A549 (cell line): Measurements from ENCODE around the gene ARRDC4.

Source experiments
- BHLHE40 ChIP-seq: IDR thresholded peaks from 2 replicates; pipeline ENCODE4 v1.6.1; 2012; ENCODE audit warnings: low read depth, low read length, inconsistent platforms
- CBX8 ChIP-seq: fragments of 200-600 bp; sonication (generic); IDR thresholded peaks from 2 replicates; pipeline ENCODE4 v1.6.1; 2016
- EP300 ChIP-seq, 2 experiments: fragments of >200 bp; sonication (Bioruptor Twin); formaldehyde crosslinking; IDR thresholded peaks; 2 replicates in 1 of 2; 3 replicates in 1 of 2; pipeline ENCODE4 v1.6.1; 2016 to 2017
- ESRRA ChIP-seq: fragments of 150-350 bp; IDR thresholded peaks from 2 replicates; pipeline ENCODE4 v1.6.1; 2014; ENCODE audit warnings: mild to moderate bottlenecking, low read length, borderline replicate concordance
- HDAC2 ChIP-seq: fragments of 200-600 bp; sonication (generic); IDR thresholded peaks from 2 replicates; pipeline ENCODE4 v1.6.1; 2016
- JUN ChIP-seq, 2 experiments: fragments of >200 bp; sonication (Bioruptor Twin); formaldehyde crosslinking; IDR thresholded peaks; 2 replicates in 1 of 2; 3 replicates in 1 of 2; pipeline ENCODE4 v1.6.1; 2016 to 2017
- KDM5A ChIP-seq: fragments of 200-600 bp; sonication (generic); IDR thresholded peaks from 2 replicates; pipeline ENCODE4 v1.6.1; 2016; ENCODE audit warnings: antibody characterized with exemption, mild to moderate bottlenecking
- POLR2A ChIP-seq: IDR thresholded peaks from 2 replicates; pipeline ENCODE4 v1.6.1; 2012; ENCODE audit warnings: mild to moderate bottlenecking, low read length
- RAD21 ChIP-seq, 2 experiments: fragments of >200 bp in 1 of 2; sonication (Bioruptor Twin) in 1 of 2; formaldehyde crosslinking in 1 of 2; IDR thresholded peaks in 1 of 2; conservative IDR thresholded peaks in 1 of 2; 2 replicates in 1 of 2; 3 replicates in 1 of 2; pipeline ENCODE4 v1.6.1; 2012 to 2018; ENCODE audit warnings: inconsistent platforms in 1 of 2
- RCOR1 ChIP-seq: fragments of 150-350 bp; IDR thresholded peaks from 2 replicates; pipeline ENCODE4 v1.6.1; 2014; ENCODE audit warnings: antibody characterized with exemption, low read length, low read depth
- SMC3 ChIP-seq: fragments of >200 bp; sonication (Bioruptor Twin); formaldehyde crosslinking; IDR thresholded peaks from 3 replicates; pipeline ENCODE4 v1.6.1; 2018; ENCODE audit warnings: inconsistent platforms
- TP53 ChIP-seq: fragments of 250-450 bp; sonication (Bioruptor Pico); IDR thresholded peaks from 2 replicates; pipeline ENCODE4 v1.5.0; 2021; ENCODE audit warnings: mild to moderate bottlenecking, moderate library complexity
- TF ChIP-seq, protein P1 (sequence below): fragments of >200 bp; sonication (Bioruptor Twin); formaldehyde crosslinking; IDR thresholded peaks from 3 replicates; pipeline ENCODE4 v1.5.1; 2016
- TF ChIP-seq, protein P2 (sequence below): fragments of 200-600 bp; sonication (generic); IDR thresholded peaks from 2 replicates; pipeline ENCODE4 v1.6.1; 2016; ENCODE audit warnings: antibody characterized with exemption, mild to moderate bottlenecking, moderate library complexity

DNA sequence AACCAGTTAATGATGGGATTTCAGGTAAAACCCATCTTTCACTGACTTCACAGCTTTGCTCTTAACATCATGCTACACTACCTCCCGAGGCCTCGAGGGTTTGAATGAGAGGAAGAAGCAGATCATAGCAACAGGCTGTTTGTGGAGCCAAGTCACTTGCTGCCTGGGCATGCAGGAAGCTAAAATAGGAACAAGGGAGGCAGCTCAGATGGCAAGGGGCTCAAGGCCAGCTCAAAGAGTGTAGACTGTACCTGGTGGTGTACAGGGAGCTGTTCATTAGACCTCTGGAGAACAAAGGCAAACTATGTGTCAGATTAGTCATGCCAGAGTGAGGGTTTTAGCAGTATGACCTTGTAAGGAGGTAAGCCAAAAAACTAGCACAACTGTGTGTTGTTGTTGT, 28.8 kb downstream of the ARRDC4 start:
- TF ChIP-seq, protein P1, sequence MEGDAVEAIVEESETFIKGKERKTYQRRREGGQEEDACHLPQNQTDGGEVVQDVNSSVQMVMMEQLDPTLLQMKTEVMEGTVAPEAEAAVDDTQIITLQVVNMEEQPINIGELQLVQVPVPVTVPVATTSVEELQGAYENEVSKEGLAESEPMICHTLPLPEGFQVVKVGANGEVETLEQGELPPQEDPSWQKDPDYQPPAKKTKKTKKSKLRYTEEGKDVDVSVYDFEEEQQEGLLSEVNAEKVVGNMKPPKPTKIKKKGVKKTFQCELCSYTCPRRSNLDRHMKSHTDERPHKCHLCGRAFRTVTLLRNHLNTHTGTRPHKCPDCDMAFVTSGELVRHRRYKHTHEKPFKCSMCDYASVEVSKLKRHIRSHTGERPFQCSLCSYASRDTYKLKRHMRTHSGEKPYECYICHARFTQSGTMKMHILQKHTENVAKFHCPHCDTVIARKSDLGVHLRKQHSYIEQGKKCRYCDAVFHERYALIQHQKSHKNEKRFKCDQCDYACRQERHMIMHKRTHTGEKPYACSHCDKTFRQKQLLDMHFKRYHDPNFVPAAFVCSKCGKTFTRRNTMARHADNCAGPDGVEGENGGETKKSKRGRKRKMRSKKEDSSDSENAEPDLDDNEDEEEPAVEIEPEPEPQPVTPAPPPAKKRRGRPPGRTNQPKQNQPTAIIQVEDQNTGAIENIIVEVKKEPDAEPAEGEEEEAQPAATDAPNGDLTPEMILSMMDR, result no peak
- TF ChIP-seq ESRRA, result no peak
- no peak for TF ChIP-seq RAD21 (conservative IDR thresholded peaks at IDR 0.05 in 1 of 2, IDR thresholded peaks at IDR 0.05 in 1 of 2)
- TF ChIP-seq, protein P2, sequence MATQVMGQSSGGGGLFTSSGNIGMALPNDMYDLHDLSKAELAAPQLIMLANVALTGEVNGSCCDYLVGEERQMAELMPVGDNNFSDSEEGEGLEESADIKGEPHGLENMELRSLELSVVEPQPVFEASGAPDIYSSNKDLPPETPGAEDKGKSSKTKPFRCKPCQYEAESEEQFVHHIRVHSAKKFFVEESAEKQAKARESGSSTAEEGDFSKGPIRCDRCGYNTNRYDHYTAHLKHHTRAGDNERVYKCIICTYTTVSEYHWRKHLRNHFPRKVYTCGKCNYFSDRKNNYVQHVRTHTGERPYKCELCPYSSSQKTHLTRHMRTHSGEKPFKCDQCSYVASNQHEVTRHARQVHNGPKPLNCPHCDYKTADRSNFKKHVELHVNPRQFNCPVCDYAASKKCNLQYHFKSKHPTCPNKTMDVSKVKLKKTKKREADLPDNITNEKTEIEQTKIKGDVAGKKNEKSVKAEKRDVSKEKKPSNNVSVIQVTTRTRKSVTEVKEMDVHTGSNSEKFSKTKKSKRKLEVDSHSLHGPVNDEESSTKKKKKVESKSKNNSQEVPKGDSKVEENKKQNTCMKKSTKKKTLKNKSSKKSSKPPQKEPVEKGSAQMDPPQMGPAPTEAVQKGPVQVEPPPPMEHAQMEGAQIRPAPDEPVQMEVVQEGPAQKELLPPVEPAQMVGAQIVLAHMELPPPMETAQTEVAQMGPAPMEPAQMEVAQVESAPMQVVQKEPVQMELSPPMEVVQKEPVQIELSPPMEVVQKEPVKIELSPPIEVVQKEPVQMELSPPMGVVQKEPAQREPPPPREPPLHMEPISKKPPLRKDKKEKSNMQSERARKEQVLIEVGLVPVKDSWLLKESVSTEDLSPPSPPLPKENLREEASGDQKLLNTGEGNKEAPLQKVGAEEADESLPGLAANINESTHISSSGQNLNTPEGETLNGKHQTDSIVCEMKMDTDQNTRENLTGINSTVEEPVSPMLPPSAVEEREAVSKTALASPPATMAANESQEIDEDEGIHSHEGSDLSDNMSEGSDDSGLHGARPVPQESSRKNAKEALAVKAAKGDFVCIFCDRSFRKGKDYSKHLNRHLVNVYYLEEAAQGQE, result no peak
- no peak for TF ChIP-seq KDM5A
- no peak for TF ChIP-seq SMC3
- TF ChIP-seq HDAC2, result no peak
- TF ChIP-seq POLR2A, result no peak
- TF ChIP-seq TP53 (CRISPR knock-in tag), result no peak
- TF ChIP-seq CBX8, result no peak
- TF ChIP-seq JUN (IDR thresholded peaks at IDR 0.05), result no peak
- no peak for TF ChIP-seq EP300 (IDR thresholded peaks at IDR 0.05)
- no peak for TF ChIP-seq BHLHE40
- no peak for TF ChIP-seq RCOR1
